GM21717 (cell line): Measurements from ENCODE around the gene TRIM73.
"Not testable (repeated sequence)": the region's sequence is repeated elsewhere in the genome, so short reads cannot be mapped to it uniquely, and the experiment has no call there.

ENCODE experiments used
- ATAC-seq: cut with Tn5 transposase; IDR thresholded peaks from one replicate; pipeline ENCODE4 v1.9.1; 2021; ENCODE audit warnings: mild to moderate bottlenecking, moderate library complexity; ENCODE audit not compliant: unreplicated experiment

The TRIM73 gene

GRCh38 chr7:75415428-75415817 is 20.0 kb downstream of the TRIM73 start:
- ATAC-seq, result not testable (repeated sequence)

GRCh38 chr7:75415829-75416373 is 20.5 kb downstream of the TRIM73 start:
- not testable (repeated sequence) for ATAC-seq

DNA sequence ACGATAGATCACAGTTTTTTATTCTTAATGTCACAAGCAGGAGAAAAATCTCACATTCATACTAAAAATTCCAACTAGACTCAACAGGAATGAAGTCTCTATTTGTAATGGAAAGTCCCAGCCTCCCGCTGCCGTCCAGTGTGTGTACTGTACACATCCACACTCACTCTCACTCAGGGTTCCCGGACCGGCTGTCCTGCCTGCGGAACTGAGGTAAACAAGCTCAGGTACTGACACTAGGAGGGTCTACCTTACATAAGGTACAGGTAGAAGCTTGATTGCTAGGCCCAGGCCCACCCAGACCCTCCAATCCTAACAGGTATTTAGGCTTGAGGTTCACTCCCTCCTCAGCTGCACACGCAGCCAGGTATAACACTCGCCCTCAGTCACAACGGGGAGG is 21.4 kb downstream of the TRIM73 start:
- not testable (repeated sequence) for ATAC-seq

GRCh38 chr7:75418292-75418858 is 22.9 kb downstream of the TRIM73 start:
- not testable (repeated sequence) for ATAC-seq

DNA sequence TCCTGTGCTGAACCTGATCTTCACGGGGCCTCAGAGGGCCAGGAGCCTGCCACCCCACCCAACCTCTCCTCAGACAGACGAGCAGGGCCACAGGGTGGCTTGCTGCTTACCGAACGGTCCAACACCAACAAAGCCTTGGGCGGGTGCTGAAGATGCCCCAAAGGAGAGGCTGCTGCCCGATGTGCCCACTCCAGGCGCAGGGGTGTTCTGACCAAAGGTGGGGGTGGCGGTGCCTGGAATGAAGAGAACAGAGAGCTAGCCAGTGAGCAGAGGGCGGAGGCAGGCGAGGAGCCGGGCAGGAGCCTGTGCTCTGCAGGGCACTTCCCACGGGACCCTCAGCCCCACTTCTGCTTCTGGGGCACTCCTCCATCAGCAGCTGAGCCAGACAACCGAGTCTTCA is 23.8 kb downstream of the TRIM73 start:
- ATAC-seq, result not testable (repeated sequence)

DNA sequence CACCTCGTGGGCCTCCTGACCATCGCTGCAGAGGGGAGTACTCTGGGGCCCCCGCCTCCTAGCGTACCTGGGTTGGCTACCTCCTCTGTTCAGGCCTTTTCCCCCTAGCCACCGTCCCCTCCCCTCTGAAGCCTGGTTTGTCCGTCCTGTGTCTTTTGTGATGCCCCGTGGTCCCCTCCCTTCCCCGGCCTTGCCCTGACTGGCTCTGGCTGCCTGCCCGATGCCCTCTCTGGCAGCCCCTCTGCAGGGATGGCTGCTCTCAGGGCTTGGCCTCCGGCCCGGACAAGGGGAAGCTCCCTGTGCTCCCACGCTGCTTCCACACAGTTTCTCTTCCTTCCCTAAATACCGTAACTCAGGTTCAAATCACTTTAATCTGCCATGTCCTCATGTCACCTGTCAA is 24.3 kb downstream of the TRIM73 start:
- ATAC-seq, result not testable (repeated sequence)

DNA sequence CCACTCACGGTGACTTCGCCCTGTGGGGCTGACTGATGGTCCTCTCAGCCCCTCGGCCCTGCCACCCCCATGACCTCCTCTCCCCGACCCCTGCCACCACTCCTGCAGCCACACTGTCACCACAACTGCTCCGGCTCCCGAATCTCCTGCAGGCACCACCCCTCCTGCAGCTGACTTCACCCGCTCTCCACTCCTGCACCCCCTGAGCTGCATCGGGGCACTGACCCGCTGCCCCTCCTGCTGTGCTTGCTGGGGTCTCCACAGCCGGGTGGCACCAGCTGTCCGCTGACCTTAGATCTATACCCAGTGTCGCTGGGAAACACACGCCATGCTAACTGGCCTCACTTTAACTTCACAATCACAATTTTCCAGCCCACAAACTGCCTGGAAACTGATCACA is 24.7 kb downstream of the TRIM73 start:
- not testable (repeated sequence) for ATAC-seq

DNA sequence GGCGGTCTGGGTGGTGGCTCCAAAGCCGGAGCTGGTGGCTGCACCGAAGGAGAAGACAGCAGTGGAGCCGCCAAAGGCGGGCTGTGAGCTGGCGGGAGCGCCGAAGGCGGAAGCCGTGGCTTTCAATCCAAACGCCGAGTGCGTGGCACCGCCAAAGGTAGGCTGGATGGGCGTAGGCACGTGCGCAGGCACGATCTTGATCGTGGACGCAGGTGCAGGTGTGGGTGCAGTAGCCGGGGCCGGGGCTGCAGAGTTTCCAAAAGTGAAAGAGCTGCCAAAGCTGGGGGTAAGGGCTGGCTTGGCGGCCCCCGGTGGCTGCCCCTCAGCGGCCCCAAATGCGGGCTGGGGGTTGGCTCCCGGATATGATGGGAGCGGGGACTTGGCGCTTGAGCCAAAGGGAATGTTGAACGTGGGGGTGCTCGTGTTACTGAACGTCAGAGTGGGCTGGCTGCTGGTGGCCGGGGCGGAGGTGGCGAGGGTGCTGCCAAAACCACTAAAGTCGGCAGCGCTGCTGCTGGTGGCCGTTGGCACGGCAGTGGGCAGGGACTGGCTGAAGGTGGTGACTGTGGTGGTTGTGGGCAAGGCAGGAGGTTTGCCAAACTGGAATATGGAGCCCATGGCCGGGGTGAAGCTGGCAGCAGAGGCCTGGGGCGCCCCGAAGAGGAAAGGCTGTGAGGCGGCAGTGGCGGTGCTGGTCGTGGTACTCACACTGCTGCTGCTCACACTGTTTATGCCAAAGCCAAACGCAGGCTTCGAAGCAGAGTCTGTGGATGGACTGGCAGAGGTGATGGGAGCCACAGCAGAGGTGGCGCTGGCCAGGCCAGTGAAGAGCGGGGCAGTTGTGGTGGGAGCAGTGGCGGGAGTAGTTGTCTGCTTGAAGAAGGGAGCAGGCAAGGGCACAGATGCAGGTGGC is 26.6 kb downstream of the TRIM73 start:
- ATAC-seq, result not testable (repeated sequence)

DNA sequence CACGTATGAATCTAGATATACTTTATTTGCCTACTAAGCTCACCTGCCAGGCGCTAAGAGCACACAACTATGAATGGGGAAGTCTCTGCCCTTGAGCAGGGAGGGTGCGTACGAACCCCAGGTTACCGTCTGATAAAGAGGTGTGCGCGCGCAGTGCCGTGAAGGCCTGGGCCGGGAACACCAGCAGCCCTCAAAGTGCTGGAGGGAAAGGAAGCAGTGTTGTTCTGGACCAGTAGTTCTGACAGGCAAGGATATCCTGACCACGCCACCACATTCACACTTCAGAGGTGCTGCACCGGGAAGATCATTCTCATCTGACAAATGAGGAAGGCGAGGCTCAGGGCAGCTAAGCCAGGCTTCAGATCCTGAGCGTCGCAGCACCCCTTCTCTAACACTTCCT is 28.1 kb downstream of the TRIM73 start:
- not testable (repeated sequence) for ATAC-seq

- not testable (repeated sequence) for ATAC-seq
Measured at GRCh38 chr7:75439000-75439399, 43.6 kb downstream of the TRIM73 start.

DNA sequence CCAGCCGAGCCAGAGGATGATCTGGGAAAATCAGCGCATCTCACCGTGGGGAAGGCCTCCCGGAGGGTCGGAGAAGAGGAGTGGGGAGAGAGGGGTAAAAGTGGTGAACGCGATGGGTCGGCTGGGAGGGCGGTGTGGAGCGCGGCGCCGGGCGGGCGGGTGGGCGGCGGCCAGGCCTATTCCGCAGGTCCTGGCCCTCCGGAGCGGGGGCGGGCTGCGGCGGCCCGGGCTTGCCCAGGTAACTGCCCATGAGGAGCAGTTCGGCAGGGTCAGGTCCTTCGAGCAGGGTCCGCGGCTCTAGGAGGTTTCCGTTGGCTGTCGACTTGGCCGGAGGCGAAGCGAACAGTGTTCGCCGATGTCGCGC is 46.7 kb downstream of the TRIM73 start:
- peak; percentile 22 for ATAC-seq

- ATAC-seq, result peak; percentile 83
Measured at GRCh38 chr7:75442465-75443111, 47.2 kb downstream of the TRIM73 start.

- not testable (repeated sequence) for ATAC-seq
Measured at GRCh38 chr7:75449946-75450345, 54.5 kb downstream of the TRIM73 start.

- ATAC-seq, result peak; percentile 80
Measured at GRCh38 chr7:75452494-75452955, 57.1 kb downstream of the TRIM73 start.
